Suprapubic skin (tissue), 3 donors: Measurements from ENCODE around the gene CTDSP1.

Source experiments
- CTCF ChIP-seq, 2 donors: fragments of 200-600 bp in 1 of 2; fragments of 450-650 bp in 1 of 2; sonication (generic) in 1 of 2; IDR thresholded peaks; one replicate each; pipeline ENCODE4 v1.5.1; 2016 to 2019; ENCODE audit warnings: antibody characterized with exemption in 2 of 2, mild to moderate bottlenecking in 1 of 2, moderate library complexity in 1 of 2
- POLR2A ChIP-seq, 2 donors: fragments of 450-650 bp; IDR thresholded peaks; one replicate each; pipeline ENCODE4 v1.6.1; 2017; ENCODE audit warnings: antibody characterized with exemption in 2 of 2, mild to moderate bottlenecking in 2 of 2, moderate library complexity in 2 of 2

GRCh38 chr2:218397463-218397819, 2.2 kb upstream of the CTDSP1 start:
- TF ChIP-seq CTCF (IDR thresholded peaks at IDR 0.05) (no peak), POLR2A (IDR thresholded peaks at IDR 0.05) (no peak)
